Renal cortex interstitium (tissue), 11 donors: Measurements from ENCODE around the gene DHRS7. TPM values are rescaled to one million over a fixed set of nuclear protein-coding genes. Genes with fewer than 3 reads are reported as not detected.

Source experiments
- DNase-seq, 11 donors: peaks; one replicate each; pipeline ENCODE4 v3.0.0-alpha.2; 2013; ENCODE audit warnings: low read depth in 9 of 11, low spot score in 4 of 11; ENCODE audit errors: extremely low read depth in 1 of 11
- polyA plus RNA-seq, 3 donors: library from polyadenylated mRNA; unstranded; fragments of 120-200 nt; gene quantifications; one replicate each; pipeline ENCODE4 v1.2.1, GENCODE V29; 2013; ENCODE audit not compliant: insufficient read length in 3 of 3

Gene DHRS7
- polyA plus RNA-seq, 3 donors = 76.1 to 83.0 (median 76.5) TPM

DNA sequence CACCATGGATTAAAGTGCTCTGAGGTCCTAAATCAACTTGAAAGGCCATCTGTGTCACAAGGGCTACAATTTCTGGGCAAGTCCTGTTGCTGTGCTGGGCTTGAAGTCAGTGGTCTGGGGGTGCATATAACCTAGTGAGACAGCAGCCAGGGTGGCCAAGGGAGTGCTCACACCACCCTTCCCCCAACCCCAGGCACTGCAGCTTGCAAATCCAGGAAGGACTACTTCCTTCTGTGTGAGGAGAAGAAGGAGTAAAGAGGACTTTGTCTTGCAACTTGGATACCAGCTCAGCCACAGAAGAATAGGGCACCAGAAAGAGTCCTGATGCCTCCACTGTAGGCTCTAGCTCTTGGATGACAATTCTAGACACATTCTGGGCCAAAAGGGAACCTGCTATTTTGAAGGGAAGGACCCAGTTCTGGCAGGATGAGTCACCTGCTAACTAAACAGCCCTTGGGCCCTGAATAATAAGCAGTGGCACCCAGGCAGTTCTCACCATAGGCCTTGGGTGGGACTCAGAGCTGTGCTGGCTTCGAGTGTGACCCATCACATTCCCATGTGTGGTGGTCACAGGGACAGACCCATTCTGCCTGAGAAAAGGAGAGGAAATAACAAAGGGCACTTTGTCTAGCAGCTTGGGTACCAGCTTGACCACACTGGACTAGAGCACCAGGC, 32.6 kb upstream of the DHRS7 start:
- no peak for DNase-seq

DNA sequence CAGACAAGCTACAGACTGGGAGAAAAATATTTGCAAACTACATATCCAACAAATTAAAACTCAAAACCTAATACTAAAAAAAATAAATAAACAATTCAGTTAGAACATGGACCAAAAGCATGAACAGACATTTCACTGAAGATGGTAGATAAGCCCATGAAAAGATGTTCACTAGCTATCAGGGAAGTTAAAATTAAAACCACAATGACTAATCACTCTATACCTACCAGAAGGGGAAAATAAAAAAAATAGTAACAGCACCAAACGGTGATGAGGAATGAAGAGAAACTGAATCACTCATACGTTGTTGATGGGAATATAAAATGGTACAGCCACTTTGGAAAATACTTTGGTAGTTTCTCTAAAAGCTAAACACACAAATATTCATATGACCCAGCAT, 31.1 kb upstream of the DHRS7 start:
- no peak for DNase-seq

DNA sequence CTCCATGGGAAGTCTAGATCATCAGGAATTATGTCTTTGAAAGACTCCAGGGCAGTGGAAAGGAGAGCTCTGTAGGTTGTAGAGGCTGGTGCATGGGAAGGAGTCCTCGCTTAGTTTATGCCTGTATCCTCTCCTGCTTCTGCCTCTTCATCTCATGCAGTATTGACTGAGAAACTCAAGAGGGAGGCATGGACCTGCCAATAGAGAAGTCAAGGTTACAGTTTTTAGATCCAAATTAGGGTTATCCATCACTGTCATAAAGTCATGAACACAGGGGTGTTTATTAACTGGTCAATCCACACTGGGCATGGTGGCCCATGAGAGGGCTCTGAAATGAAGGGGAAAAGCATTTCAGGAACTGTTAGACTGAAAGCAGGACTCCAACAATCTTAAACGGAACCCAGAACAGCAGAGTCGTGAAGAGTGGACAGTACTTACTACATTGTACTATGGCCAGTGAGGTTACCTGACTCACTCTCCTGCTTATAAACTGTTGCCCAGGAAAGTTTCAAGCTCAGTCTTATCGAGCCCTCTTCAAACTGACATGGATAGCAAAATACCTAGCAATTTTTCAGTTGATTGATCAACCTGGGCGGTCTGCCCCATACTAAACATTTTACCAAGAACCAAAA, 30.1 kb upstream of the DHRS7 start:
- DNase-seq = no peak

DNA sequence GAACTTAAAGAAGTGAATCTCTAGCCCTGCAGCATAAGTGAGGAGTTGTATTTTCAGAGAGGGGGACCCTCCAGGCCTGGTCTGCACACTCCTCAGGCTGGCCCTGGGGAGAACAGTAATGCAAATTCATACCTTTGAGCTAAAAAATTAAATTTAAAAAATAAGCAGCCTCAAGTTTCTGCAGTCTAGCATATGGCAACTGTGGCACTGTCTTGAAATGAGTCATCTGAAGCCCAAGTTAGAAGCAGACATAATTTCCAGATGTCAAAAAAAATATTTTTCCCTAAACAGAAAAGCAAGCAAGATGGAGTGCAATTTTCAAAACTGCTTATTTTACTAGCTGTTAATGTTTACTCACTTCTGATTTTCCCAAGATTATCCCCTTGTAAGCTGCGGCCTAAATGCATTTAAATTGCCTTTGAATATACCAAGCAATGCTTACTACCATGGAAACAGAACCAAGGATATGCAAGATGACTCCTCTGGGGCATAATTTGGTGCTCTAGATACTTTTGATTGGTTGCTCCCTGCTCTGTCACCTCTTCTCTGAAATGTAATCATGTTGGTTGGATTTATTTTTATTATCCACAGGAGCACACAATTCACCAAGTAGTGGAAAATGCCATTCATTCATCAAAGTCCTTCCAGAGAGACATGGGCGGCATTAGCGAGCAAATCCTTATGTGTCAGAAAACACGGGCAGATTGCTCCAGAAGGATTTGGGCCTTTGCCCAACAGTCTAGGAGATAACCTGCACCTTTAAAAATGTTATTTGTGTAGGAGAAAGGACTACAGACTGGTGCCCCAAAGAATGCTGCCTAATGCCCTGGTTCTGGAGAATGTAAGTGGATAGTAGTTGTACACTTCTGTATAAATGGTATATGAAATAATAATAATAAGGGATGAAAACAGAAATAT, 25.0 kb upstream of the DHRS7 start:
- DNase-seq = no peak

DNA sequence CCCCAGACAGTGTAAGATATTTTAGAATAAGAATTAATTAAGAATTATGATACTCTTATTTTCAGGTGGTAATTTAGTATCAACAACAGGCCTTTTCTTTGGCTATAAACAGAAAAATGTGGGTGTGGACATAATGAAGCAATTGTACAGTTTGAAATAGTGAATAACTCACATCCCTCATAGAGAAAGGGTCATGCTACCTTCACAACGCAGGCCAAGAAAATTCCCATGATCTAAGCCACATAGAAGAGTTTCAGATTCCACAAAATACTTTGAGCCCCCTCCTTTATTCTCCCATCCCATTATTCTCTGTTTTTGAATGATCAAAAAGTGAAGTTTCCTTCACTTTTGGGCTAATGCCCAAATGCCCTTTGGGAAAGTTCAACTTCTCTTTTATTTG, 23.5 kb upstream of the DHRS7 start:
- no peak for DNase-seq

DNA sequence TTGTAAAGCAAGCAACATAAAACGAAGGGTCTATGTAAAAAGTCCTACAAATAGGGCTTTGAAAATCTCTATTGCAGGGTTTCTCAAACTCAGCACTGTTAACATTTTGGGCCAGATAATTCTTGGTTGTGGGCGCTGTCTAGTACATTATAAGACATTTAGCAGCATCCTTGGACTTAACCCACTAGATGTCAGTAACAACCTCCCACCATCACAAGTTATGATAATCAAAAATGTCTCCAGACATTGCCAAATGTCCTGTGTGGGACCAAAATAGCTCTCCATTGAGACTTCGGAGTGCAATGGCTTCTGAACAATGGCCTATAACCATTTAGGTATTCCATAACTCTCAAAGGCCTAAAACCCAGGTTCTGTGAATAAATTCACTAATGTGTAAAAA, 22.9 kb upstream of the DHRS7 start:
- no peak for DNase-seq

DNA sequence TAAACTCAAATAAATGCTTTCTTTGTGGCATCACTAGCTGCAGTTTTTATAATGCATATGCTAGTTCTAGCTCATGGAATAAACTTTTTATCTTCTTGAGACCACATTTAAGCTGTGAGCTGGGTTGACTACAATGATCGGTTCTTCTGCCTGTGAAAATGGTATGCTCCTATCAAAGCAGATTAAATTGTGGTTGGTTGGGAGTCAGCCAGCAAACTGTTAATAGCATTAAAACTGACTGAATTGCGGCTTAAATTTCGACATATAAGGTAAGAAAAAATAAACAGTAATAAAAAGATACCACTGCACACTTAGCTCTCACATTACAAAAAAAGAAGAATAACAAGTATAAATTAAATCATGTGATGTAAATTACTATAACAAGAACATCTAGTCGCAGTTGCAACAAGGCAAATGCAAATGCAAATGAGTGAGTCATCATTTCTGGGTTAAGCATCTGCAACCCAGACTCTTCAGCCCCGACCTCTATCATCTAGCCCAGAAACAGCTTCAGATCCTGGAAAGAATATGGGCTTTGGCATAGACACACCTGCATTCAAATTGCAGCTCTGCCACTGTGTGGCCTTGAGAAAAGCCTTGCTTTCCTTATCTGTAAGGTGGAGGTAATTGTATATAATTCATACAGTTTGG, 19.8 kb upstream of the DHRS7 start:
- DNase-seq = no peak

DNA sequence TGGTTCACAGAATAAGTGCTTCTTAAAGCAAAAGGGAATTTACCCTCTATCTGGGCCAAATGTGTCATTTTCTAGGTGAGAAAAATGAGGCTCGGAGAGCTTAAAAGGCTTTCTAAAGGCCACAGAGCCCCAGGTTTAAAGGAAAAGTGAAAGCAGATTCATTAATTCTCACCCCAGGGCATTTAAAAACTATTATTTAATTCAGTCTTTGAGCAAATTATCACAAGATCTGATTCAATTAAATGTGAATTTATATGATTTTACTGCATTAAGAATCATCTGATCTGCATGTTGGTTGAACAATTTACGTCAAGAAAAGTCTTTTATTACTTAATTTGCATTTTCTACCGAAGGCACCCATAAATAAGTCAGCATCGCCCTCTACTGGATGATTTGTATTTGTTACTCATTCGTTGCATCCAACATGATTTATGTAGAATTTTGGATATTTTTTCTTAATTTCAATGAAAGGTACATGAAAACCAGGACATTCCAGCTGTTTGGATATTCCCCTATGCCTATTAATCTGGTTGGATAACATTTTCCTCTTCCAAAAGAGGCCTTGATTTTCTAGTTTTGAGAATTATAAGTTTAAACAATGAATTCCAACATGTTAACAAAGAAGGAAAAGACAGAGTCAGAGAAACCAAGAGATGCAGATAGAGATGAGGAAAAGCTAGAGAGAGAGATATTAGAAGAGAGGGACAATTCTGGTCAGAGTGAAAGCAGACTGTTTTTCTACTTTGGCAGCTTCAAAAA, 19.1 kb upstream of the DHRS7 start:
- peak in 10 of 11 donors; percentile 36 to 78 (median 64) for DNase-seq

DNA sequence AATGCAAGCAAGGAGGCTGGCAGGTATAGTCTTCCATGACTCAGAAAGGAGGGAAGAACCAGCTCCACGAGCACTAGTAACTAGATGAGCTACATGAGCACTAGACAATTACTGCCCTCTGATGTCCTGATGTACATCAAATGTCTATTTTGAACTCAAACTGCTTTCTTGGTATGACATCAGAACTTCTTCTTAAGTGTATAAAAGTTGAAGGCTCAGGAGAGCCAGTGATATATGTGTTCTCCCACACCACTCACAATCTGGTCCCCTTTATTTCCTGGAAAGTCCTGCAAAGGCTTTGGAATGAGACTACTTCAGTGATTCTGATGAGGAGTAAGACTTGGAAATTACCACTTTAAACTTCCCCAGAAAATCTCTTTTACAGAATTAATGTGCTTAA, 18.5 kb upstream of the DHRS7 start:
- no peak for DNase-seq

DNA sequence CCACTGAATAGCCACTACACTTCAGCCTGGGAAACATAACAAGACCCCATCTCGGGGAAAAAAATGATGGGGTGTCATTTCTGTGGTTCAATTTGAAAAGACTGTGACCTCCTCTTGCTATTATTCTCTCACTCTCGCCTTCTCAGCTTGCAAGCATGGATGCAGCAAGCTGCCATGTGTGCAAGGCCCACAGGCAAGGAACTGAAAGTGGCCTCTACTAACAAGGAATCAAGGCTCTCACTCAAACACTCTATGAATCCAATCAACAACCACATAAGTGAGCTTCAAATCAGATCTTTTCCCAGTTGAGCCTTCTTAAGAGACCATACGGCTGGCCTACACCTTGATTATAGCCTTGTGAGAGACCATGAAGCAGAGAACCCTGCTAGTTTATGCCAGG, 17.9 kb upstream of the DHRS7 start:
- DNase-seq = no peak

DNA sequence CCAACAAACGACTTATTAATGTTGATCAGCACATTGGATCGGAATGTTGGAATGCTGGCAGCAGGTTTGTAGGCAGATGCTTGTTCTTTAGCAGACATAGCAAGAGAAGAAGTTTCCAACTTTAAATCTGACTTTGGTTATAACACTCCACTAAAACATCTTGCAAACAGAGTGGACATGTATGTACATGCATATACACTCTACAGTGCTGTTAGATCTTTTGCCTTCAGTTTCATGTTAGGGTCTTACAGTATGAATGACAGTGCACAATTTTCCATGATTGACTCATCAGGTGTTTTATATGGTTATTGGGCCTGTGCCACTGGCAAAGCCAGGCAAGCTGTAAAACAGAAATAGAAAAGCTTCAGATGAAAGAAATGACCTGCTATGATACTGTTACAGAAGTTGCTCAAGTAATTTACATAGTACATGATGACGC, 14.3 kb upstream of the DHRS7 start:
- DNase-seq = no peak

DNA sequence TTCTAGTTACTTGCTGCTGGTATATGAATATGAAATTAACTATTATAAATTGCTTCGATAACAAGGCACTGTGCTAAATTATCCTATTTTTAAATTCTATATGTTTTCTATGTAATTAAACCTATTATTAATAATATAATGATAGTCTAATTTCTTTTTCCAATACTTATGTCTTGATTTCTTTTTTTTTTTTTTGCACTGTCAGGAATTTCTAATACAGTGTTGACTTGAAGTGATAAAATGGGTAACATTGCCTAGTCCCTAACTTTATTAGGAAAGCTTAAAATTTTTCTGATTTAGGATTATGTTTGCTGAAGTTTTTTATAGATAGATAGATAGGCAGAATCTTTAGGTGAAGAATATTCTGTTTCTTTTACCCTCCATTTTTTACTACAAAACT, 13.6 kb upstream of the DHRS7 start:
- DNase-seq = no peak

DNA sequence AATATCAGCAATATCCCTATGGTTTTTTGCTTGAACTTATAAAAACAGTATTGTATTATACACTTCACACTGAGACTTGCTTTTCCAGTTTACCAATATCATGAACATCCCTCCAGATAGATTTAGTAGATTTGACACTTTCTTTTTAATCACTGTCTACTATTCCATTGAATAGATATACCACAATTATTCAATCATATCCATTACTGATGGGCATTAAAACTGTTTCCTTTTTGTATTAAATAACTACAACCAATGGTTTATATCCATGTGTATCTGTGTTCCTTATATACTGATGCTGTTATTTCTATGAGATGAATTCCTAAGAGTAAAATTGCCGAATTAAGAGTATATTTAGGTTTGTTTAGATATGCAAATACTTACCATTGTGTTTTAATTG, 13.0 kb upstream of the DHRS7 start:
- no peak for DNase-seq

DNA sequence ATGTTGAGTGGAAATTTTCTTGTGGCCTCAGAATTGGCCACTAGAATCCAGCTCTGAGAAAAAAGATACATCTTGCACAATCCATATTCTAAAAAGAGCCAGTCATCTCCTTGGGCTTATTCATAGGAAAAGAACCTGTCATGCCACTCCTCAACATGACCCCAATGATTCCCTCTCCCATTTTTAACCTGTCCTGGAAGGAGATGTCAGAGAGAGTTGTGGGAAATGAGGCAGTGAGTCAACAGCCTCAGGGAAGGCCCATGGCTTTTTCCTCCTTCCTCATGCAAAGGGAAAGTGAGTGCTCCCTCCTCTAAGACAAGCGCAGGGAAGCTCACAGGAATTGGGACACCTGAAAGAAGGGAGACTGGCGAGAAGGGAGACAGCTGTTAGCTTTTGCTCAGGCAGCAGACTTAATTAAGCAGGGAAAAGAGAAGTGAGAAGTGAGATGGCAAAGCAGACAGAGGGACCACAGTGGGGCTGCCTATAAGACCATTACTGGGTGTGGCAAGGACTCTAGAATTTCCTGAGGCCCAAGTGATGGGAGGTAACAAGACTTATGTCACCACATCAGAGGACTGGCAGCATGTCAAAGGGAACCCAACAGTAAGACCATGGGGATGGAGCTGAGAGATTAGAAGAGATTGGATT, 10.2 kb upstream of the DHRS7 start:
- DNase-seq = no peak

DNA sequence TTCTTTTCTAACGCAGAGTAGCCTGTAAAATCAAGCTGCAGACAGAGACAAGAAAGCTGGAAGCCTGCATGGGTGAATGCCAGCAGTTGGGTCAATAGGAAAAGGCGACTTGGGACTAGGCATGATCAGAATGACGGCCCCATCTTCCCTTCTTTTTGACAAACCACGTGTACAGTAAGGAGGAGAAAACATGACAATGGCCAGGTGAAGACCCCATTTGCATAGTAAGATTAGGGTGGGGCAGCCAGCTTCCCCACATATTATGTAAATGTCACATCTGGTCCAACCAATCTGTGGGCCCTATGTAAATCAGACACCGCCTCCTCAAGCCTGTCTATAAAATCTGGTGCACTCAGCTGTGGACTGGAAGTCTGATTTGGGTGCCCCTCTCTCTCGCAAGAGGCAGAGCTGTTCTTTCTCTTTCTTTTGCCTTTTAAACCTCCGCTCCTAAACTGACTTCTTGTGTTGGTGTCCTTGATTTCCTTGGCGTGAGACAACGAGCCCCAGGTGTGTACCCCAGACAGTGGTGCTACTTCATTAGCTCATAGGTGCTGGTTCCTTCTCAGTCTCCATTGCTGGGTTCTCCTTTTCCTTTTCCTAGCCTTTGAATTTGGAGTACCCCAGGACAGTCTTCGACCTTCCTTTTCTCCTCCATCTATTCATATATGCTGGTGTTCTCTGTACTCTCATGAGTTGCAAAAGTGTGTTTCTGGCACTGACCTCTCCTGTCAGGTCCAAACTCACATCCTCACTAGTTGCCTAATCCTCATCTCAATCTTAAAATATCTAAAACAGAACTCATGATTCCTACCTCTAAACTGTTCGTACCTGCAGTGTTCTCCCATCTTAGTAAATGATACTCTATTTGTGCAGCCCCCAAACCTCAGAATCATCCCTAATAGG, 9.4 kb upstream of the DHRS7 start:
- DNase-seq = no peak

DNA sequence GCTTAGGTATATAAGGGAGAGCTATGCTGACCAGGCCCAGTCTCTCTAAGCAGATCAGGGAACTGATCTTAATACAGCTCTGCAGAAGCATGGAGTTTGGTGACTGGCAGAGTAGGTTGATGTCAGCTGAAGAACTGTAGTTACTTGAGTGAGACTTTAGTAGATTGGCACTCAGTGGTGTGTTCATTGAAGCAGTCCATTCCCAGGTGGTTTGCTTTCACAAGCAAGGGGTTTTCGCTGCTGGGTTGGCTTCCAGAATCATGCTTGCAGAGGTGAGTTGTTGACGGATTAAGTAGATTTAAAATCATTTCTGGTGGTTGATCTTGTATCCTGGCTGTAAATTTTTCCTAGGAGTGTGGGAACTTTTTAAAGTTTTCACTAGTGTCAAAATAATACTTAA, 6.5 kb upstream of the DHRS7 start:
- DNase-seq = no peak

DNA sequence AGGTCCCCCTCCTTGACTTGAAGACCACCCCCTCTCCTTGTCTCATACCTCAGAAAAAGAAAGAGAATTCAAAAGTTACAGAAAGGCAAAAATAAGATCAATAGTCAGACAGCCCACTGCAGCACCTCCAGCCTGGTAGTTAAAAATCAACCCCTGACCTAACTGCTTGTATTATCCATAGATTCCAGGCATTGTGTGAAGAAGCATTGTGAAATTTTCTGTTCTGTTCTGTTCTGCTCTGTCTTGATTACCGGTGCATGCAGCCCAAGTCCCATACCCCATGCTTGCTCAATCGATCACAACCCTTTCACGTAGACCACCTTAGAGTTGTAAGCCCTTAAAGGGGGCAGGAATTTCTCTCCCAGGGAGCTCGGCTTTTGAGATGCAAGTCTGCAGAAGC, 5.8 kb upstream of the DHRS7 start:
- DNase-seq = no peak
